Activated CD8-positive, alpha-beta memory T cell treated with anti-CD3 and anti-CD28 coated beads, Interleukin-2, amount 10 ng/mL, durations not matched to agents 7 days and 5 days (primary cell): Measurements from ENCODE around the gene MTX1. TPM values are rescaled to one million over a fixed set of nuclear protein-coding genes. Genes with fewer than 3 reads are reported as not detected.

Experiments used
- ATAC-seq: fragments of 150-1000 bp; cut with Tn5 transposase; one replicate; pipeline ENCODE4 v1.10.0; 2021; ENCODE audit warnings: moderate library complexity
- CTCF ChIA-PET: fragments of 350-600 bp; sonication (Branson Sonifier 250); formaldehyde crosslinking; loops from one replicate; lab custom pipeline; 2021; ENCODE audit warnings: antibody characterized with exemption; lab: Charles Lee
- DNase-seq: peaks from one replicate; pipeline ENCODE4 v3.0.0-alpha.2; 2020
- H3K27ac Mint-ChIP-seq: one replicate; pipeline ENCODE4 v1.8.0; 2021; ENCODE audit warnings: mild to moderate bottlenecking, mixed read lengths
- H3K27me3 Mint-ChIP-seq: one replicate; pipeline ENCODE4 v1.8.0; 2021; ENCODE audit warnings: mixed read lengths
- H3K36me3 Mint-ChIP-seq: one replicate; pipeline ENCODE4 v1.8.0; 2021; ENCODE audit warnings: mild to moderate bottlenecking, mixed read lengths
- H3K4me1 Mint-ChIP-seq: one replicate; pipeline ENCODE4 v1.8.0; 2021; ENCODE audit warnings: mixed read lengths
- H3K4me3 Mint-ChIP-seq: one replicate; pipeline ENCODE4 v1.8.0; 2021; ENCODE audit warnings: mild to moderate bottlenecking, moderate library complexity, mixed read lengths
- H3K9me3 Mint-ChIP-seq: one replicate; pipeline ENCODE4 v1.8.0; 2022; ENCODE audit warnings: low read depth, mixed read lengths
- total RNA-seq, 2 experiments: library from RNA; stranded (reverse); gene quantifications; one replicate each; pipeline ENCODE4 v1.2.3, GENCODE V29; 2021

MTX1 gene
- total RNA-seq, 2 experiments from 2014 or later, result 39.0 to 48.6 TPM

DNA sequence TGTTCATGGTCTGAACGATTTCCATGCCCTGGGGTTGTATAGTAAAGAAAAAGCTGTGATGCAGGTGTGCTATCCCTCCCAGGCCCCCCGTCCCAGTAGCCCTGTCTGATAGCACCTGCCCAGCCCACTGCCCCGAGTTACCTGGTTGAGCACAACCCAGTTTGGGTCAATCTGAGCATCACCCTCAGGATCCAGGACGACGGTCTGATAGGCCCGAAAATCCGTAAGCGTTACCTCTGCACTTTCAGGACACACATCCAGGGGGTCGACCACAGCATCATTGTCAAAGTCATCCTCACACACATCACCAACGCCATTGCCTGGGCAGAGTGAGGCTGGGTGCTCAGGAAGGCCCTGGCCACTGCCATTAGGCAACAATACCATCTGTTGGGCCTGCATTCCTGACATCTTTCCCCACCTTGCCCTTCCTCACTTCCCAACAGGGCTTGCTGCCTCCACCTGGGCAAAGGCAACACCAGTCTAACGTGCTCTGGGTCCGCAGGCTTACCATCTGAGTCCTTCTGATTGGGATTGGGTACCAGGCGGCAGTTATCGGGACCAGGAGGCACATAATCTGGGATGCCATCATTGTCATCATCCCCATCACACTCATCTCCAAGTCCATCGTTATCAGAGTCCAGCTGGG lies 10.5 kb upstream of the MTX1 start:
- Mint-ChIP-seq H3K36me3 (no peaks in the 10 kb centered on the region), H3K4me1 (peaks cover 18% of the 10 kb centered on the region), H3K4me3 (no peak overlapping the region), H3K27ac (no peak overlapping the region), H3K27me3 (no peaks in the 10 kb centered on the region), H3K9me3 (no peaks in the 10 kb centered on the region)
- DNase-seq (no peak), ATAC-seq (no peak)
- CTCF ChIA-PET, result interaction anchor here (0.8 to 6.5 kb wide), 2 partner anchors 10 to 53 kb away, joined by 3 to 87 read pairs; partner anchors contain the start of genes MTX1 and THBS3

DNA sequence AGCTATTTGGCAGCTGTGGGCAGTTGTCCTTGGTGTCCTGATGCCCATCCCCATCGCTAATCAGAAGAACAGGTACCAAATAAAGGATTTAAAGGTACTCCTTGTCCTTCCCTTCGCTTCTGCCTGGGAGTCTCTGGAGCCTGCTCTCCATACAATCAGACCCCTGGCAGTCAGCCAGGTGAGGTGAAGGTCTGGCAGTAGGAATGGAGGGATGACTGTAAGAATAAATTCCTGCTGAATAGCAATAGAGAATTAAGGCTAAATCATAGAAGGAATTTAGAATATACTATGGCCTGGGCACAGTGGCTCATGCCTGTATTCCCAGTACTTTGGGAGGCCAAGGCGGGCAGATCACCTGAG lies 10.0 kb upstream of the MTX1 start:
- Mint-ChIP-seq H3K4me3 (no peak overlapping the region), H3K27me3 (no peaks in the 10 kb centered on the region), H3K4me1 (peaks cover 14% of the 10 kb centered on the region), H3K9me3 (no peaks in the 10 kb centered on the region), H3K27ac (no peak overlapping the region), H3K36me3 (no peaks in the 10 kb centered on the region)
- ATAC-seq, result no peak
- CTCF ChIA-PET, result no interaction called here
- DNase-seq, result no peak

DNA sequence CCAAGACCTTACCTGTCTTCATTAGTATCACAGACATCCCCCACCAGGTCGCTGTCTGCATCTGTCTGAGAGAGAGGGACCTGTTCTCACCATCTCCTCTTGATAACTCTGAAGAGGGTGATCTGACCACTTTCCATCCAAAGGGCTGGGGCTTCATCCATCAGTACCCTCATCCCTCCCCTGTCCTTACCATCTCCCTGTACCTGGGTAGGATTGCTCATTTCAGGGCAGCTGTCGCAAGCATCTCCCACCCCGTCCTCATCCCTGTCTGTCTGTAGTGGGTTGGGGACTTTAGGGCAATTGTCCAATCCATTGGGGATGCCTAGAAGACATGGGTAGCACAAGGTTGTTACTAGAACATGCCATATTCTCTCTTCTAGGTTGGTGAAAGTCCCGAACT lies 8.7 kb upstream of the MTX1 start:
- Mint-ChIP-seq H3K27me3 (no peaks in the 10 kb centered on the region), H3K27ac (no peak overlapping the region), H3K36me3 (no peaks in the 10 kb centered on the region), H3K9me3 (no peaks in the 10 kb centered on the region), H3K4me1 (peaks cover 4% of the 10 kb centered on the region), H3K4me3 (no peak overlapping the region)
- no peak for DNase-seq
- ATAC-seq, result no peak
- CTCF ChIA-PET, result interaction anchor here (0.7 kb wide), 1 partner anchor 9 kb away, joined by 3 read pairs; no protein-coding TSS in a partner anchor

DNA sequence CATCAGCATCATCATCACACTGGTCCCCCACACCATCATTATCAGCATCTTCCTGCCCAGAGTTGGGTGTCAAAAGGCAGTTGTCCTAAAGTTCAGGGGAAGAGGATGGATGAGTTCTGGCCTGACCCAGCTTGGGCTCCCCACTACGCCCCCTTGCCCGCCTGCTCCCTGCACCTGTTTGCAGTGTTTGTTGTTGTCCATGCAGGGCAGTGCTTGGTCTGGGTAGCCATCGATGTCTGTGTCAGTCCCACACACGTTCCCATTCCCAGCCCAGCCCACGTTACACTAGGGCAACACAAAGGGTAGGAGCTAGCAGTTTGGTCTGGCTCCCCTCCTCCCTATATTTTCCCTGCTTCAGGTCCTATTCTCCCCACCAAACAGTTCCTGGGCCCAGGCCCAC lies 7.6 kb upstream of the MTX1 start:
- Mint-ChIP-seq H3K9me3 (no peaks in the 10 kb centered on the region), H3K27ac (no peak overlapping the region), H3K4me3 (no peak overlapping the region), H3K4me1 (no peaks in the 10 kb centered on the region), H3K27me3 (no peaks in the 10 kb centered on the region), H3K36me3 (no peaks in the 10 kb centered on the region)
- ATAC-seq, result no peak
- DNase-seq, result no peak
- CTCF ChIA-PET, result interaction anchor here (1.1 to 2.4 kb wide), 4 partner anchors 24 to 50 kb away, joined by 3 to 9 read pairs (median 4); partner anchors contain the start of gene KRTCAP2

DNA sequence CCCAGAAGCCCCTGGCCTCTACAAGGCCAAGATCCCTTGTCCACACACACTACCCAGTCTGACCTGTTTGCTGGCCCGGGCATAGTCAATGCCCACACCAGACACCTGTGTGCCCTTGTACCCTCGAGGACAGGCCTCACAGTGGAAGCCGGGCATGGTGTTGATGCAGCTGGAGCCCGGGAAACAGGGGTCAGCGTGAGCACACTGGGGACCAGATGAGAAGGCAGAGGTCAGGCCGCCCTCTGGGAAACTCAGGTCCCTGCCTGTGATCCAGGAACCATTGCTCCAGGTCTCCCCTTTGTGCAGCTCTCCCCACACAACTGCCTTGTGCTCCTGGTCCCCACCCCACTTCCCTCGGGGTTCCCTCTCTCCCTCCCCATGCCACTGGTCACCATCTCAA lies 6.3 kb upstream of the MTX1 start:
- no peak for DNase-seq
- H3K36me3 Mint-ChIP-seq, result no peaks in the 10 kb centered on the region
- no peak for ATAC-seq
- H3K27me3 Mint-ChIP-seq, result no peaks in the 10 kb centered on the region
- H3K4me1 Mint-ChIP-seq, result peaks cover 8% of the 10 kb centered on the region
- CTCF ChIA-PET, result interaction anchor here (1.2 to 2.5 kb wide), 5 partner anchors 8 to 48 kb away, joined by 3 to 14 read pairs (median 4); no protein-coding TSS in a partner anchor
- H3K27ac Mint-ChIP-seq, result no peak overlapping the region
- H3K4me3 Mint-ChIP-seq, result no peak overlapping the region
- H3K9me3 Mint-ChIP-seq, result no peaks in the 10 kb centered on the region

DNA sequence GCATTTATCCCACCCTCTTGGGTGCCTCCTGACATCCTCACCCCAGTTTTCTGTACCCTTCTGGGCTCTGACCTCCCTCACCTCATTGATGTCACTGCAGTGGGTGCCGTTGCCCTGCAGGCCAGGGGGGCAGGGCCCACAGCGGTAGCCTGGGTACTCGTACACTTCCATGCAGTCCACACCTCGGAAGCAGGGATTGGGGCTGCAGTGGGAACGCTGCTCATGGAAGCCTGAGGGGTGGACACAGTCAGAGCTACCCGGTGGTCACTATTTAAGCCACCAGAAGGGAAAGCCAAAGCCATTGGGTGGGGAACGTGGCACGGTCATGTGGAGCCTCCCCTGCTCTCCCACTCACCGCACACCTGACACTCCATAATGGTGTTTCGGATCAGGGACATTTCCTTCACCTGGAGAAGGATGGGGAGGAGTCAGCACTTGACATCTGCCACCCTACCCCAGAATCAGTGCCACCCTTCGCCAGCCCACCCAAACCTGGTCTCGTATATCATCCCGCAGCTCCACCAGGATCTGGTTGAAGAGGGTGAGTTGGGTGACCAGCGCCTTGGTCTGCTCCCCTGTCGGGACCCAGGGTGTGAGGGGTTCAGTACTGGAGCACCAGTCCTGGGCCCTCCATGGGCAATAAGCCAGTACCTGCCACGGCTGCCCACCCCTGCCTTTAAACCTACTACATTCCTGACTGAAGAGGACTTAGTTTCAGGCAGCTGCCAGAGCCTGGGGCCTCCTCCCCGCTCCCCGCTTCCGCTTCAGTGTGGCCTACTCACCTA lies 5.6 kb upstream of the MTX1 start:
- H3K4me3 Mint-ChIP-seq, result no peak overlapping the region
- no peaks in the 10 kb centered on the region for H3K27me3 Mint-ChIP-seq
- ATAC-seq, result no peak
- no peaks in the 10 kb centered on the region for H3K36me3 Mint-ChIP-seq
- CTCF ChIA-PET, result interaction anchor here (1.2 to 2.5 kb wide), 4 partner anchors 9 to 35 kb away, joined by 3 to 14 read pairs (median 4); no protein-coding TSS in a partner anchor
- H3K27ac Mint-ChIP-seq, result no peak overlapping the region
- no peak for DNase-seq
- H3K4me1 Mint-ChIP-seq, result peaks cover 13% of the 10 kb centered on the region
- no peaks in the 10 kb centered on the region for H3K9me3 Mint-ChIP-seq

DNA sequence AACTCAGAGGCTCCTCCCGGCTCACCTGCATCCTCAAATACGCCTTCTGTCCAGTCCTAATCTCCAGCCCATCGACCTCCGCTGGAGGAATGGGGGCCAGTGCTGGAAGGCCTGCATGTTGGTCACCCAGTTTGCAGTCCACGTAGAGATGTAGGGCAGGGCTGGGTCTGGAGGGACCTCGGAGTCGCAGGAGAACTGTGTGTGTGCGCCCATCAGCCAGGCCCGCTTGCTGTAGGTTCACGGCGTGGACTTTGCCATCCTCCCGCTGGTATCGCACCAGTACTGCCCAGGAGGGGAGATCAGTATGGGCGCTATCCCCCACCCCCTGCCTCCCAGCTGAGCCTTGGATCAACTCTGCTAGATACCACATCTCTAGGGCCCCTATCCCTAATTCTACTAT lies 3.5 kb upstream of the MTX1 start:
- Mint-ChIP-seq H3K9me3 (no peaks in the 10 kb centered on the region), H3K4me1 (peaks cover 25% of the 10 kb centered on the region), H3K4me3 (no peak overlapping the region), H3K27me3 (no peaks in the 10 kb centered on the region), H3K36me3 (no peaks in the 10 kb centered on the region), H3K27ac (no peak overlapping the region)
- CTCF ChIA-PET, result interaction anchor here (2.1 to 5.3 kb wide), 4 partner anchors 10 to 46 kb away, joined by 6 to 87 read pairs (median 38); a partner anchor contains a TSS
- no peak for ATAC-seq
- DNase-seq, result no peak

DNA sequence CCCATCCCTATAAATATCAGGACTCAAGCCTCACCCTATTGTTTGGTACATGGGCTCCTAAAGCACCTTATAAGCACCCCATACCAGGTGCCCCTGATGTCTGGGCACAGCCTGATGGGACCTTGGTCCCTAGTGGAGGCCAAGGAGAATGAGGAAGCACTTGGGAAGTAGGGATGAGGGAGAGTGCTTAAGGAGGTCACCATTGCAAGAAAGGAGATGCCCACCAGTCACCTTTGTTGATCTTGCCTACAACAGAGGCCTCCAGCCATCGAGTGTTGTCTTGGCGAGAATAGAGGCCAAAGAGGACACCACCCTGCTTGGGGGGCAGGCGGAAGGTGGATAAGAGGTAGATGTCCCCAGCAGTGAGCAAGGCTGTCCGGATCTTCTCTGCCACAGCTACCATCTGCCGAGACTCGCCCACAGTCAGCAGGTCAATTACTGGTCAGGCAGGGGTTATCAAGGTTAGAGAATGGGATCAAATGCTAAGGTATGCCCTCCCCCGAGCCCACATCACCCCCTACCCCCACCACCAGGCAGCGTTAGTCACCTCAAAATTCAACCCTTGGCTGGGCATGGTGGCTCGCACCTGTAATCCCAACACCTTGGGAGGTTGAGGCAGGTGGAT lies 2.4 kb upstream of the MTX1 start:
- Mint-ChIP-seq H3K27me3 (no peaks in the 10 kb centered on the region), H3K36me3 (no peaks in the 10 kb centered on the region), H3K9me3 (no peaks in the 10 kb centered on the region), H3K4me1 (peaks cover 32% of the 10 kb centered on the region), H3K27ac (no peak overlapping the region), H3K4me3 (no peak overlapping the region)
- DNase-seq (no peak), ATAC-seq (no peak)
- CTCF ChIA-PET, result interaction anchor here (2.0 to 5.3 kb wide), 7 partner anchors 11 to 117 kb away, joined by 6 to 87 read pairs (median 41); partner anchors contain the start of genes KRTCAP2 and TRIM46

DNA sequence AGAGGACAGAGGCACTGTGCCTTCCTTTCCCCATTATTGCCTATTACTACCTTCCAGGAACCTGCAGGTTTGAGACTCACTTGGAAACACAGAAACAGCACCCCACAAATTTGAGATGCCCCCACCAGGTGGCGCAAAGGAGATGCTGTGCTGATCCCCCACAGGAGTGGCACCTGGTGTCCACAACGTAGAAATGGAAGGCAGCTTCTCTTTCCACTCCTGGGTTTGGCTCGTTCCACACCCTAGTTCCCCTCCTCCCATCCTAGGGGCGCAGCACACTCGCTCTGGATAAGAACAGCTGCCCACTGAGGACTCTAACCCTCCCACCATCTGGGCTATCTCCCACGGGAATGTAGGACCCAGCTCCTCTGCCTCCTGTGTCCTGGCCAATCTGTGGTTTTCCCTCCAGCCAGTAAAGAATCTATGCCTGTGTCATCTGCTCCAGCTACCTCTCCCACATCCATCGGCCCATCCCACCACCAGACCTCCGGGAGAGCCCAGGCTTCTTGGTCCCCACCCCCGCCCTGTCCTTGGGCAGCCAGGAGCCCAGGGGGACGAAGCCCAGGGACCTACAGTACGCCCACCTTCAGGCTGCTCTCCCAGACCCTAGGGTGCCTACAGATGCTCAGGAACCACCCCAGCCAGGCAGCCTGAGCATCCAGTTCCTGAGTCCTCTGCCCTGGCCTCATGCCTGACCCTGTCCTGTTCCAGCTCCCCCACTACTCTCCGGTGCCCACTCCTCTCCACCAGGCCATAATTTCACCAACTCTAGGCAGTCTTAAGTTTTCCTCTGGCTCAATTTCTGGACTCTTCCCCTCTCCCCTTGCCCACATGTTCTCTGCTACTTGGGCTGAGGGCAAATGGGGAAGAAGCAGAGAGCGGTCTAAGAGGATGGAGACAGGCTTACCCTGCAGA lies 1.3 kb upstream of the MTX1 start:
- peak overlapping the region; percentile 64 for H3K4me3 Mint-ChIP-seq
- no peaks in the 10 kb centered on the region for H3K36me3 Mint-ChIP-seq
- peak overlapping the region; percentile 80 for H3K27ac Mint-ChIP-seq
- H3K9me3 Mint-ChIP-seq, result no peaks in the 10 kb centered on the region
- CTCF ChIA-PET, result interaction anchor here (0.7 to 5.3 kb wide), 16 partner anchors 9 to 213 kb away, joined by 3 to 87 read pairs (median 4); partner anchors contain the start of genes CLK2, KRTCAP2 and TRIM46
- H3K27me3 Mint-ChIP-seq, result no peaks in the 10 kb centered on the region
- H3K4me1 Mint-ChIP-seq, result peaks cover 34% of the 10 kb centered on the region
- peak; percentile 53 for ATAC-seq
- DNase-seq, result peak; percentile 95

DNA sequence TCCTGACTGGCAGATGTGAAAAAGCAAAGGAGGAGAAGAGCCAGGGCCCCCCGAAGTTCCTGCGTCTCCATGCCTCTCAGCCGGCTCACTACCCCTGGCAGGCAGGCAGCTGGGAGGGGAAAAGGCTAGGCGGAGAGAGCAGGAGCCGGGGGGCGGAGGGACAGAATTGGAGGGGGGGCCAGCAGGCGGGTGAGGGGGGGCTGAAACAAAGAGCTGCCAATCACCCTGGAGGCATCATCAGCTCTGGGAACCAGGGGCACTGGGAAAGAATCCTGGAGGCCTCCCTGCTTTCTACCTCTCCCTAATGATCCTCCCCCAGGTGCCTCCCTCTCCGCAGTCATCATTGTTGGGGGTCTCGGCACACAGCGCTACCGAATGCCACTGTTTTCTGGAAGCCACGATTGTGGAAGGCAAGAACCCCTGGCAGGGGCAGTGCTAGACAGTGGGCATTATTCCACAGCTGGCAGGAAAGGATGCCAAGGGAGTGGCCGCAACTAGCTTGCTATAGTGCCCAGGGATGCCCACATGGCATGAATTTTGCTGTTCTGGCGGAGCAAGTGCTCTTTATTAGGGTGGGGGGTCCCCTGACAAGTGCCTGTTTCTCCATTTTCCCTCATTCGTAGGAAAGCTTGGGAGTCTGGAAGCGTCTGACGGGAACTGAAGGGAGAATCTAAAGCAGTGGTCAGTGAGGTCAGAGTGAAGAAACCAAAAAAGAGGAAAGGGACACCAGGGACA lies 522 bp upstream of the MTX1 start, which contains the start of gene THBS3:
Gene THBS3, minus strand, starts transcription at position 92 of the 735 bp plus-strand sequence. Its CDS starts 21 bp downstream, at position 71.
- peak within 1 kb of the TSS; percentile 83 for H3K4me3 Mint-ChIP-seq
- H3K9me3 Mint-ChIP-seq, result no peaks in the 10 kb centered on the region
- DNase-seq (no peak), ATAC-seq (no peak)
- peak within 1 kb of the TSS; percentile 88 for H3K27ac Mint-ChIP-seq
- no peaks in the 10 kb centered on the region for H3K27me3 Mint-ChIP-seq
- peaks cover 34% of the 10 kb centered on the region for H3K4me1 Mint-ChIP-seq
- H3K36me3 Mint-ChIP-seq, result no peaks in the 10 kb centered on the region
- CTCF ChIA-PET, result interaction anchor here (0.5 to 5.3 kb wide), 9 partner anchors 12 to 280 kb away, joined by 3 to 87 read pairs (median 36); partner anchors contain the start of genes KRTCAP2 and TRIM46

DNA sequence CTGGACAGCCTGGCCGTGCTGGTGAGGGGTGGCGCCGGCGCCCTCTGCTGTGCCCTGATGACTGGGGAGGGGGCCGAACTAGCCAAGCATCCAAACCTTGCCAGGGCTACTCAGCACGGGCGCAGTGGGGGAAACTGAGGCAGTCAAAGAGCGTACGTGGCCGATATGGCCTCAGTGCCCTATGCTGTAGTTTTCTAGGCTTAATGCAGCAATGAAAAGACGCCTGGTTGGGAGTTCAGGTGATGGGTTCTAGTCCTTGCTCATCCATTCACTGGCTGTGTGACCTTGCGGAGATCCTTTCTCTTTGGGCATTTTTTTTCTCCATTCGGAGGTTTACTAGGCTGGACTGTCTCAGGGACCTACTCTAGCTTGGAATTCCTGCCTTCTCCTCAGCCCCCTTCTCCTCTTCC lies 822 bp downstream of the MTX1 start:
- CTCF ChIA-PET, result interaction anchor here (0.5 to 5.3 kb wide), 9 partner anchors 10 to 1075 kb away, joined by 3 to 87 read pairs (median 36); partner anchors contain the start of genes KRTCAP2, TMEM79 and TRIM46
- Mint-ChIP-seq H3K27me3 (no peaks in the 10 kb centered on the region), H3K4me1 (peaks cover 34% of the 10 kb centered on the region), H3K27ac (peak overlapping the region; percentile 88), H3K9me3 (no peaks in the 10 kb centered on the region), H3K36me3 (no peaks in the 10 kb centered on the region), H3K4me3 (peak overlapping the region; percentile 83)
- ATAC-seq, result no peak
- no peak for DNase-seq
